OCI-LY1 (cell line): ENCODE data around the gene CHD5.

ENCODE experiments used
- H2AFZ ChIP-seq: fragments of 200-600 bp; sonication (generic), shearing (Covaris generic); 2 replicates; pipeline ENCODE4 v1.6.0; 2014; ENCODE audit warnings: antibody characterized with exemption, mild to moderate bottlenecking, low read length
- H3F3A ChIP-seq: fragments of 200-600 bp; sonication (generic), shearing (Covaris generic); 2 replicates; pipeline ENCODE4 v1.6.0; 2014; ENCODE audit warnings: mild to moderate bottlenecking, antibody characterized with exemption, low read length, moderate library complexity; ENCODE audit not compliant: insufficient read depth
- H3K27ac ChIP-seq: fragments of 200-600 bp; sonication (generic); 2 replicates; pipeline ENCODE4 v1.5.1; 2014; ENCODE audit warnings: low read length, mixed run types, mild to moderate bottlenecking, low read depth; ENCODE audit not compliant: poor library complexity, severe bottlenecking
- H3K27me3 ChIP-seq: fragments of 200-600 bp; sonication (generic); 2 replicates; pipeline ENCODE4 v1.6.0; 2014; ENCODE audit warnings: antibody characterized with exemption, mild to moderate bottlenecking, low read length, moderate library complexity; ENCODE audit not compliant: insufficient read depth
- H3K36me3 ChIP-seq: fragments of 200-600 bp; sonication (generic); 2 replicates; pipeline ENCODE4 v1.6.1; 2014; ENCODE audit warnings: mild to moderate bottlenecking, antibody characterized with exemption, low read length, moderate library complexity, mixed read lengths; ENCODE audit not compliant: insufficient read depth
- H3K4me1 ChIP-seq: fragments of 200-600 bp; sonication (generic); 2 replicates; pipeline ENCODE4 v1.5.1; 2014; ENCODE audit warnings: mild to moderate bottlenecking, low read length, moderate library complexity; ENCODE audit not compliant: insufficient read depth, severe bottlenecking
- H3K4me2 ChIP-seq: fragments of 200-600 bp; sonication (generic), shearing (Covaris generic); 2 replicates; pipeline ENCODE4 v1.6.1; 2014; ENCODE audit warnings: low read length
- H3K4me3 ChIP-seq: fragments of 200-600 bp; sonication (generic); 2 replicates; pipeline ENCODE4 v1.5.1; 2014; ENCODE audit warnings: low read length, low read depth, mild to moderate bottlenecking, mixed read lengths; ENCODE audit not compliant: poor library complexity, severe bottlenecking
- H3K79me2 ChIP-seq: fragments of 200-600 bp; shearing (Covaris generic); 2 replicates; pipeline ENCODE4 v1.6.1; 2016; ENCODE audit warnings: mixed run types, low read length, mixed read lengths; ENCODE audit not compliant: insufficient read depth
- H3K9ac ChIP-seq: fragments of 200-600 bp; sonication (generic), shearing (Covaris generic); 2 replicates; pipeline ENCODE4 v1.6.1; 2014; ENCODE audit warnings: mild to moderate bottlenecking, low read length, mixed read lengths
- H3K9me2 ChIP-seq: fragments of 200-600 bp; sonication (generic), shearing (Covaris generic); 2 replicates; pipeline ENCODE4 v1.6.1; 2014; ENCODE audit warnings: low read depth, mild to moderate bottlenecking, low read length, mixed read lengths
- H3K9me3 ChIP-seq: fragments of 200-600 bp; shearing (Covaris generic); 2 replicates; pipeline ENCODE4 v1.6.1; 2014; ENCODE audit warnings: low read length, mixed read lengths
- H4K20me1 ChIP-seq: fragments of 200-600 bp; sonication (generic), shearing (Covaris generic); 2 replicates; pipeline ENCODE4 v1.6.0; 2016; ENCODE audit warnings: mild to moderate bottlenecking, low read length; ENCODE audit not compliant: insufficient read depth
- EZH2 ChIP-seq: fragments of 200-600 bp; sonication (generic), shearing (Covaris generic); IDR thresholded peaks from 2 replicates; pipeline ENCODE4 v1.8.0; 2017; ENCODE audit warnings: borderline replicate concordance, mixed run types, mild to moderate bottlenecking, antibody characterized with exemption, low read length, moderate library complexity, mixed read lengths
- TF ChIP-seq, protein P1 (sequence below): fragments of 200-600 bp; sonication (generic), shearing (Covaris generic); IDR thresholded peaks from 2 replicates; pipeline ENCODE4 v1.5.1; 2017; ENCODE audit warnings: mild to moderate bottlenecking, antibody characterized with exemption, low read length, moderate library complexity, mixed read lengths

The CHD5 gene

DNA sequence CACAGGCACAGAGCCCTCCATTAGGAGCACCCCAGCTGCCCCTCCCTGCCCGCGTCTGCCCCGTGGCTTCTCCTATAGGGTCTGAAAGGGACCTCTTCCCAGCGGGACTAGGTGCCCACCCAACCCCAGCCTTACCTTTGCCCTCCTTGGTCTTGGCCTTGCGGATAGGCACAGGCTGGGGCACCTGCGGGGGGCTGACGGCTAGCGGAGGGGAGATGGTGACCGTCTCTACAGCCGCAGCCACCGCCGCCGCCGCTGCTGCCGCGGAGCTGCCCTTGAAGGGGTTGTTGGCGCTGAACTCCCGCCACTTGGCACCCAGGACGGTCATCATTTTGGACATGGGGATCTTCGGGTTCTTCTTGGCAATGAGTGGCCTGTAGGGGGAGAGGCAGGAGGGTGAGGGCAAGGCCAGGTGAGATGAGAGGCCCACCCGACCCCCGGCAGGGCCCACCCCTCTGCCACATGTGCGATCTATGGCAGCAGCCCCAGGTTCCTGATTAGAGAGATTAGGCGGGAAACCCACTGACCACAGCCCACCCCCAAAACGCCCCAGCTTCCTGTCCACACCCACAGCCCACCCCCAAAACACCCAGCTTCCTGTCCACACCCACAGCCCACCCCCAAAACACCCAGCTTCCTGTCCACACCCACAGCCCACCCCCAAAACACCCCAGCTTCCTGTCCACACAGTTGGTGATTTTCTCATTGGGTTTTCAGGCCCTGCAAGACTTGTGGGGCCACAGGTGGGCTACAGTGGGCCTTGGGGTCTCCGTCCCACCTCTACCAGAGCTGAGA is 25.4 kb downstream of the CHD5 start:
- no peak overlapping the region for H2AFZ ChIP-seq
- no peak overlapping the region for H3K4me3 ChIP-seq
- no peak overlapping the region for H3K9ac ChIP-seq
- no peaks in the 10 kb centered on the region for H4K20me1 ChIP-seq
- H3F3A ChIP-seq, result no peaks in the 10 kb centered on the region
- no peak overlapping the region for H3K27ac ChIP-seq
- H3K36me3 ChIP-seq, result no peaks in the 10 kb centered on the region
- no peaks in the 10 kb centered on the region for H3K9me3 ChIP-seq
- no peaks in the 10 kb centered on the region for H3K9me2 ChIP-seq
- H3K79me2 ChIP-seq, result no peaks in the 10 kb centered on the region
- no peak overlapping the region for H3K4me2 ChIP-seq
- no peaks in the 10 kb centered on the region for H3K27me3 ChIP-seq
- TF ChIP-seq EZH2, result no peak
- TF ChIP-seq, protein P1, sequence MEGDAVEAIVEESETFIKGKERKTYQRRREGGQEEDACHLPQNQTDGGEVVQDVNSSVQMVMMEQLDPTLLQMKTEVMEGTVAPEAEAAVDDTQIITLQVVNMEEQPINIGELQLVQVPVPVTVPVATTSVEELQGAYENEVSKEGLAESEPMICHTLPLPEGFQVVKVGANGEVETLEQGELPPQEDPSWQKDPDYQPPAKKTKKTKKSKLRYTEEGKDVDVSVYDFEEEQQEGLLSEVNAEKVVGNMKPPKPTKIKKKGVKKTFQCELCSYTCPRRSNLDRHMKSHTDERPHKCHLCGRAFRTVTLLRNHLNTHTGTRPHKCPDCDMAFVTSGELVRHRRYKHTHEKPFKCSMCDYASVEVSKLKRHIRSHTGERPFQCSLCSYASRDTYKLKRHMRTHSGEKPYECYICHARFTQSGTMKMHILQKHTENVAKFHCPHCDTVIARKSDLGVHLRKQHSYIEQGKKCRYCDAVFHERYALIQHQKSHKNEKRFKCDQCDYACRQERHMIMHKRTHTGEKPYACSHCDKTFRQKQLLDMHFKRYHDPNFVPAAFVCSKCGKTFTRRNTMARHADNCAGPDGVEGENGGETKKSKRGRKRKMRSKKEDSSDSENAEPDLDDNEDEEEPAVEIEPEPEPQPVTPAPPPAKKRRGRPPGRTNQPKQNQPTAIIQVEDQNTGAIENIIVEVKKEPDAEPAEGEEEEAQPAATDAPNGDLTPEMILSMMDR, result no peak
- no peaks in the 10 kb centered on the region for H3K4me1 ChIP-seq

DNA sequence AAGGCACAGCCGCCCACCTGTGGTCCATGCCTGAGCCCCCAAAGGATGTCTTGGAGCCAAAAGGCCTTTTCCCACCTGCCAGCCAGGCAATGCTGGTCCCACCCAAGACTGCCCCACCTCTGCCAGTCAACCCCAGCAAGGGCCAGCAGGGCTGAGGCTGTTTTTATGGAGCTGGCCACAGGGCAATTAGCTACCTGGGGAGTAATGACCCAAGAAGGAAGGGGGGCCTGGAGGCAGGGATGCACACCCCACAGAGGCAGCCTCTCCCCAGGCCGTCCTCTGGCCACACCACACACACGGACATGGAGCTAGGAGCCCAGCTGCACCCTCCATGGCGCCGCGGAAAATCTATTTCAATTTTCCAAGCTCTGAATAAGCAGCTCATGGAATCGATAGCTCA is 27.2 kb downstream of the CHD5 start:
- no peaks in the 10 kb centered on the region for H3K9me3 ChIP-seq
- no peak overlapping the region for H3K4me3 ChIP-seq
- no peak for TF ChIP-seq EZH2
- TF ChIP-seq, protein P1, result no peak

DNA sequence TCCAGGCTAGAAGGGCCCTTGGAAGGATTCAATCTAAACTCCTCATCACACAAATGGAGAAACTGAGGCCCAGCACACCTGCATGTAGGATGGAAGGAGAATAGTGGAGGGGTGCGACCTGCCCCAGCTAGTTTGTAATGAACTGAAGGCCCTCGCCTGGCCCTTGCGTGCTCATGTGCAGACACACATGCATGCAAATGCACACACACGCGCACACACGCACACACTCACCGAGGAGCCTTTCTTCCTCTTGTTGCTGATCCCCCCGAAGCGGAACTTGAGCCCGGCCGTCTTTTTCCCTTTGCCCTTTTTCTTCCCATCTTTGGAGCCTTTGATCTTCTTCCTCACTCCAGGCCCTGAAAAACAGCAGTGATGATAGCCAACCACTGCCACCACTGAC is 27.9 kb downstream of the CHD5 start:
- no peak overlapping the region for H3K9ac ChIP-seq
- no peak overlapping the region for H3K4me2 ChIP-seq
- no peaks in the 10 kb centered on the region for H3F3A ChIP-seq
- H3K36me3 ChIP-seq, result no peaks in the 10 kb centered on the region
- H3K4me1 ChIP-seq, result no peaks in the 10 kb centered on the region
- no peaks in the 10 kb centered on the region for H3K79me2 ChIP-seq
- no peak overlapping the region for H2AFZ ChIP-seq
- no peaks in the 10 kb centered on the region for H4K20me1 ChIP-seq
- no peaks in the 10 kb centered on the region for H3K27me3 ChIP-seq
- TF ChIP-seq, protein P1, result no peak
- no peak for TF ChIP-seq EZH2
- no peaks in the 10 kb centered on the region for H3K9me3 ChIP-seq
- no peaks in the 10 kb centered on the region for H3K9me2 ChIP-seq
- no peak overlapping the region for H3K27ac ChIP-seq
- H3K4me3 ChIP-seq, result no peak overlapping the region

More for the DNA sequence above, 27.2 kb downstream of the CHD5 start:
- Histone ChIP-seq H4K20me1 (no peaks in the 10 kb centered on the region), H3K79me2 (no peaks in the 10 kb centered on the region), H3F3A (no peaks in the 10 kb centered on the region), H3K36me3 (no peaks in the 10 kb centered on the region), H3K4me1 (no peaks in the 10 kb centered on the region), H2AFZ (no peak overlapping the region), H3K4me2 (no peak overlapping the region), H3K9me2 (no peaks in the 10 kb centered on the region), H3K27ac (no peak overlapping the region), H3K9ac (no peak overlapping the region), H3K27me3 (no peaks in the 10 kb centered on the region)
